Right ventricle myocardium superior (tissue), 1 donor: ENCODE measurements around the gene ZSCAN25. TPM values are rescaled to one million over a fixed set of nuclear protein-coding genes. Genes with fewer than 3 reads are reported as not detected.

Experiments used
- ATAC-seq: fragments of 200-7000 bp; cut with Tn5 transposase; one replicate; pipeline ENCODE4 v1.9.1; 2020; ENCODE audit warnings: mild to moderate bottlenecking; ENCODE audit not compliant: poor library complexity
- DNase-seq: peaks from one replicate; pipeline ENCODE4 v3.0.0-alpha.2; 2020
- intact Hi-C: fragments of 100-400 bp; cut with DNase I; formaldehyde crosslinking; loops from one replicate; pipeline ENCODE4 v1.11.2; 2022
- total RNA-seq: library from RNA; stranded (reverse); fragmentation: NEBNext Ultra II Directional; extraction: Animal tissue kit (Norgen Biotek cat#: 25700); gene quantifications from one replicate; pipeline ENCODE4 v1.2.1, GENCODE V29; 2021
- donor health status: DM: no; HTN: yes; CAD: no; lungs with severe emphysema.

ZSCAN25 gene
- total RNA-seq, 1 donor from 2014 or later = 6.9 TPM

GRCh38 chr7:99674995-99675742 lies 58.4 kb downstream of the ZSCAN25 start:
- intact Hi-C loops = no loop called here
- DNase-seq = no peak
- no peak for ATAC-seq

DNA sequence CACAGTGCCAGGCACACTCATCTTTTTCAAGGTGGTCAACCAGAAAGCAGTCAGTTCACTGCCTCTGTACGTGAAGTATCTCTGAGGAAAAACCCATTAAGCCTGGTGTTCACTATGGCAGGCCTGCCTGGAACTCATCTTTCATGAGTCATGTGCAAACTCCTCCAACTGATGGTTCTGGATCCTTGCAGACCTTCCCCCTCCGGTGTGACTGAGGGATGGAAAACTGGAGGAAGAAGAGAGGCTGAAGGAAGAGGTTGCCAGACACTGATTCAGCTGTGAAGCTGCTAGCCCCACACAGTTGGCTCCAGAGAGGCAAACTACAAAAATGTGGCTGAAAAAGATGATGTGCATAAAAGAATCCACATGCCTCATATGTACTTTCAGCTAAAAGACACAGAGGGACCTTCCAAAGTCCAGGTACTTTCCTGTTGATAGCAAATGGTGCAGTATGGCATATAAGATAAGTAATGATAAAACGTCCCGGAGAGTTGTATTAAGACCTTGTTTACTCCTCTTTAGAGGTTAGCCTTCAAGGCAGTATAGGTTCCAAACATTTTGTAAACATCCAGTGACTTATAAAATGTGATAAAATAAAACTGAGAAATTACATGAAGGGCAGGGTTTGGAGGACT lies 60.4 kb downstream of the ZSCAN25 start:
- intact Hi-C loops = no loop called here
- ATAC-seq (no peak), DNase-seq (no peak)

GRCh38 chr7:99677648-99678045 lies 60.9 kb downstream of the ZSCAN25 start:
- intact Hi-C loops = no loop called here
- DNase-seq = no peak
- no peak for ATAC-seq

- no peak for DNase-seq
- ATAC-seq = peak; percentile 22
- intact Hi-C loops = no loop called here
Observed at GRCh38 chr7:99679032-99679399, 62.3 kb downstream of the ZSCAN25 start.

GRCh38 chr7:99679400-99680191 lies 62.9 kb downstream of the ZSCAN25 start, which contains the start of gene CYP3A5:
TSS of gene CYP3A5 (minus strand) at chr7:99679996. CDS start at chr7:99679896, 100 bp downstream.
- DNase-seq = no peak
- intact Hi-C loops = no loop called here
- peak; percentile 78 for ATAC-seq

Other genes with a start within 250 kb of the ZSCAN25 start
- gene ARPC1B, start 242.2 kb upstream of the ZSCAN25 start, total RNA-seq = 40.6 TPM
- 97.7 TPM for gene PDAP1, start 208.3 kb upstream of the ZSCAN25 start, total RNA-seq
- 31.5 TPM for gene BUD31, start 208.0 kb upstream of the ZSCAN25 start, total RNA-seq
- gene PTCD1, start 178.1 kb upstream of the ZSCAN25 start, total RNA-seq = 3.0 TPM
- 19.9 TPM for gene CPSF4, start 178.0 kb upstream of the ZSCAN25 start, total RNA-seq
- 900 TPM for gene ATP5MF, start 150.8 kb upstream of the ZSCAN25 start, total RNA-seq
- 3.4 TPM for gene ZNF789, start 144.1 kb upstream of the ZSCAN25 start, total RNA-seq
- 15.8 TPM for gene ZNF394, start 116.7 kb upstream of the ZSCAN25 start, total RNA-seq
- gene ZKSCAN5, start 112.3 kb upstream of the ZSCAN25 start, total RNA-seq = 6.1 TPM
- 6.5 TPM for gene FAM200A, start 64.8 kb upstream of the ZSCAN25 start, total RNA-seq
- 24.0 TPM for gene ZNF655, start 58.3 kb upstream of the ZSCAN25 start, total RNA-seq
- gene TMEM225B, start 18.7 kb upstream of the ZSCAN25 start, total RNA-seq = not detected
- not detected for gene CYP3A5, start 63.0 kb downstream of the ZSCAN25 start, total RNA-seq
- not detected for gene CYP3A7, start 118.2 kb downstream of the ZSCAN25 start, total RNA-seq
- gene CYP3A4, start 167.2 kb downstream of the ZSCAN25 start, total RNA-seq = 0.70 TPM
- not detected for gene CYP3A43, start 211.1 kb downstream of the ZSCAN25 start, total RNA-seq